Upper lobe of left lung (tissue), 4 donors: ENCODE results near the gene ARSH.

ENCODE experiments used
- EP300 ChIP-seq, 4 donors: sonication (generic); formaldehyde crosslinking; IDR thresholded peaks; one replicate each; pipeline ENCODE4 v1.5.1; 2017; ENCODE audit warnings: antibody characterized with exemption in 4 of 4, control low read depth in 2 of 4
- POLR2A ChIP-seq, 4 donors: fragments of 450-650 bp; IDR thresholded peaks; one replicate each; pipeline ENCODE4 v1.5.1; 2016 to 2017; ENCODE audit warnings: antibody characterized with exemption in 4 of 4, mild to moderate bottlenecking in 2 of 4
- POLR2AphosphoS5 ChIP-seq, 2 donors: sonication (generic); formaldehyde crosslinking; IDR thresholded peaks; one replicate each; pipeline ENCODE4 v1.5.1; 2017; ENCODE audit warnings: antibody characterized with exemption in 2 of 2
- TF ChIP-seq, protein P1 (sequence below), 6 experiments: fragments of 450-650 bp in 4 of 6; fragments of 200-600 bp in 2 of 6; sonication (generic) in 2 of 6; IDR thresholded peaks; one replicate each; pipeline ENCODE4 v1.5.1; 2016 to 2019; ENCODE audit warnings: antibody characterized with exemption in 6 of 6

DNA sequence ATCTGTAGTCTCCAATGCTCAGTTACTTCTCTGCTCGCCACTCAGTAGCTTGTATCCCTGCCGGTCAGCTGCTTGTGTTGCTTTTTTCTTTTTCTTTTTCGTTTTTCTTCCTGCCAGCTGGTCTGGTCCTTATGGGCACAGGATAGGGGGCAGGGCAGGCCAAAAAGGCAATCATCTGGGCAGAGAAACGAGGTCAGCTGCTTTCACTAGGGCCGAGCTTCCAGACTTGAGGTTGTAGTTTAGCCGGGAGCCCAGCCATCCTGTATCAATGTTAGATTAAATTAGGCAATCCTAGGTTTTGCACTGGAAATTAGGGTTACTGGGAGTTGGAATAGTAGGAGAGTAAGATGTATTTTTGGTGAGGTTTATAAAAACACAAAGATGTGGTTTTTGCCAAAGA is 38.3 kb downstream of the ARSH start:
- TF ChIP-seq POLR2A (IDR thresholded peaks at IDR 0.05) (no peak), EP300 (IDR thresholded peaks at IDR 0.05) (no peak), POLR2AphosphoS5 (IDR thresholded peaks at IDR 0.05) (no peak)
- TF ChIP-seq, protein P1, sequence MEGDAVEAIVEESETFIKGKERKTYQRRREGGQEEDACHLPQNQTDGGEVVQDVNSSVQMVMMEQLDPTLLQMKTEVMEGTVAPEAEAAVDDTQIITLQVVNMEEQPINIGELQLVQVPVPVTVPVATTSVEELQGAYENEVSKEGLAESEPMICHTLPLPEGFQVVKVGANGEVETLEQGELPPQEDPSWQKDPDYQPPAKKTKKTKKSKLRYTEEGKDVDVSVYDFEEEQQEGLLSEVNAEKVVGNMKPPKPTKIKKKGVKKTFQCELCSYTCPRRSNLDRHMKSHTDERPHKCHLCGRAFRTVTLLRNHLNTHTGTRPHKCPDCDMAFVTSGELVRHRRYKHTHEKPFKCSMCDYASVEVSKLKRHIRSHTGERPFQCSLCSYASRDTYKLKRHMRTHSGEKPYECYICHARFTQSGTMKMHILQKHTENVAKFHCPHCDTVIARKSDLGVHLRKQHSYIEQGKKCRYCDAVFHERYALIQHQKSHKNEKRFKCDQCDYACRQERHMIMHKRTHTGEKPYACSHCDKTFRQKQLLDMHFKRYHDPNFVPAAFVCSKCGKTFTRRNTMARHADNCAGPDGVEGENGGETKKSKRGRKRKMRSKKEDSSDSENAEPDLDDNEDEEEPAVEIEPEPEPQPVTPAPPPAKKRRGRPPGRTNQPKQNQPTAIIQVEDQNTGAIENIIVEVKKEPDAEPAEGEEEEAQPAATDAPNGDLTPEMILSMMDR (IDR thresholded peaks at IDR 0.05), result no peak
